Activated T-helper 1 cell treated with anti-CD3 and anti-CD28 coated beads, Interleukin-12 subunit alpha, Interleukin-12 subunit beta, Interleukin-2, Interleukin-4 antibody, amounts not matched to agents 30 ng/mL and 10 ng/mL and 1 ng/mL, durations not matched to agents 14 hours and 24 hours and 36 hours (primary cell): Measurements from ENCODE around the gene SRRM5. TPM values are rescaled to one million over a fixed set of nuclear protein-coding genes. Genes with fewer than 3 reads are reported as not detected.

Experiments
- DNase-seq: peaks from one replicate; pipeline ENCODE4 v3.0.0; 2021; ENCODE audit warnings: low spot score
- H3K27ac Mint-ChIP-seq: one replicate; pipeline ENCODE4 v1.8.0; 2021; ENCODE audit warnings: mild to moderate bottlenecking, mixed read lengths
- H3K27me3 Mint-ChIP-seq: one replicate; pipeline ENCODE4 v1.8.0; 2022; ENCODE audit warnings: mild to moderate bottlenecking, moderate library complexity, mixed read lengths; ENCODE audit not compliant: insufficient read depth
- H3K36me3 Mint-ChIP-seq: one replicate; pipeline ENCODE4 v1.8.0; 2021; ENCODE audit warnings: low read depth, mixed read lengths
- H3K4me1 Mint-ChIP-seq: one replicate; pipeline ENCODE4 v1.8.0; 2021; ENCODE audit warnings: low read depth, mixed read lengths
- H3K4me3 Mint-ChIP-seq: one replicate; pipeline ENCODE4 v1.8.0; 2021; ENCODE audit warnings: mild to moderate bottlenecking, moderate library complexity, mixed read lengths
- H3K9me3 Mint-ChIP-seq: one replicate; pipeline ENCODE4 v1.8.0; 2021; ENCODE audit warnings: mixed read lengths
- intact Hi-C: fragments of 100-400 bp; cut with micrococcal nuclease; formaldehyde crosslinking; loops from one replicate; pipeline ENCODE4 v1.15.1; 2024
- total RNA-seq: library from RNA; stranded (reverse); gene quantifications from 2 replicates; pipeline ENCODE4 v1.2.3, GENCODE V29; 2022

SRRM5 gene
- total RNA-seq, 1 donor from 2014 or later: 0.13 TPM

- intact Hi-C loops: no loop called here
- Mint-ChIP-seq H3K27ac (no peak overlapping the region), H3K27me3 (no peaks in the 10 kb centered on the region), H3K4me1 (peaks cover 3% of the 10 kb centered on the region), H3K9me3 (no peaks in the 10 kb centered on the region), H3K4me3 (no peak overlapping the region), H3K36me3 (no peaks in the 10 kb centered on the region)
- no peak for DNase-seq
Observed at GRCh38 chr19:43609872-43610271, 2.0 kb upstream of the SRRM5 start.

GRCh38 chr19:43610493-43610892 lies 1.4 kb upstream of the SRRM5 start:
- Mint-ChIP-seq H3K9me3 (no peaks in the 10 kb centered on the region), H3K27me3 (no peaks in the 10 kb centered on the region), H3K36me3 (no peaks in the 10 kb centered on the region), H3K4me3 (no peak overlapping the region), H3K4me1 (peaks cover 3% of the 10 kb centered on the region), H3K27ac (no peak overlapping the region)
- no peak for DNase-seq
- intact Hi-C loops: no loop called here

- Mint-ChIP-seq H3K4me3 (no peak overlapping the region), H3K9me3 (no peaks in the 10 kb centered on the region), H3K27ac (peak overlapping the region; percentile 18), H3K4me1 (peaks cover 3% of the 10 kb centered on the region), H3K36me3 (no peaks in the 10 kb centered on the region), H3K27me3 (no peaks in the 10 kb centered on the region)
- intact Hi-C loops: no loop called here
- no peak for DNase-seq
Observed at GRCh38 chr19:43612374-43612773, 486 bp downstream of the SRRM5 start.

GRCh38 chr19:43616306-43616705 lies 4.4 kb downstream of the SRRM5 start:
- Mint-ChIP-seq H3K27me3 (no peaks in the 10 kb centered on the region), H3K4me3 (no peak overlapping the region), H3K36me3 (no peaks in the 10 kb centered on the region), H3K4me1 (peaks cover 12% of the 10 kb centered on the region), H3K27ac (no peak overlapping the region), H3K9me3 (no peaks in the 10 kb centered on the region)
- intact Hi-C loops: no loop called here
- DNase-seq: no peak

- intact Hi-C loops: no loop called here
- no peak for DNase-seq
- no peaks in the 10 kb centered on the region for H3K9me3 Mint-ChIP-seq
- H3K4me1 Mint-ChIP-seq: peaks cover 17% of the 10 kb centered on the region
- no peak overlapping the region for H3K27ac Mint-ChIP-seq
- no peaks in the 10 kb centered on the region for H3K36me3 Mint-ChIP-seq
- H3K27me3 Mint-ChIP-seq: no peaks in the 10 kb centered on the region
- H3K4me3 Mint-ChIP-seq: peak overlapping the region; percentile 5
Observed at GRCh38 chr19:43616954-43617353, 5.1 kb downstream of the SRRM5 start.

- Mint-ChIP-seq H3K9me3 (no peaks in the 10 kb centered on the region), H3K4me1 (peaks cover 18% of the 10 kb centered on the region), H3K27ac (peak overlapping the region; percentile 94), H3K36me3 (no peaks in the 10 kb centered on the region), H3K4me3 (peak overlapping the region; percentile 98), H3K27me3 (no peaks in the 10 kb centered on the region)
- no peak for DNase-seq
- intact Hi-C loops: loop anchor here (1.0 kb wide), 9 partner anchors 23 to 165 kb away; partner anchors contain the start of genes IRGQ, PHLDB3, PINLYP and SMG9
Observed at GRCh38 chr19:43618921-43619261, 7.0 kb downstream of the SRRM5 start.

- DNase-seq: peak; percentile 86
- Mint-ChIP-seq H3K9me3 (no peaks in the 10 kb centered on the region), H3K27ac (peak within 1 kb of the TSS; percentile 99), H3K4me1 (peaks cover 23% of the 10 kb centered on the region), H3K36me3 (no peaks in the 10 kb centered on the region), H3K27me3 (no peaks in the 10 kb centered on the region), H3K4me3 (peak within 1 kb of the TSS; percentile 98)
- intact Hi-C loops: loop anchor here (1.0 kb wide), 10 partner anchors 21 to 165 kb away; partner anchors contain the start of genes IRGQ, PHLDB3, PINLYP and SMG9
Observed at GRCh38 chr19:43619262-43620060, 7.6 kb downstream of the SRRM5 start, which contains the start of gene ZNF428. TSS of gene ZNF428 (minus strand) at chr19:43619629. CDS start at chr19:43614304, 5,325 bp downstream.

- Mint-ChIP-seq H3K4me3 (peak overlapping the region; percentile 98), H3K9me3 (no peaks in the 10 kb centered on the region), H3K36me3 (no peaks in the 10 kb centered on the region), H3K27me3 (no peaks in the 10 kb centered on the region), H3K4me1 (peaks cover 31% of the 10 kb centered on the region), H3K27ac (peak overlapping the region; percentile 99)
- intact Hi-C loops: loop anchor here (1.0 kb wide), 1 partner anchor 20 kb away; no protein-coding TSS in a partner anchor
- DNase-seq: peak; percentile 78
Observed at GRCh38 chr19:43620061-43621001, 8.4 kb downstream of the SRRM5 start.

- no peaks in the 10 kb centered on the region for H3K36me3 Mint-ChIP-seq
- H3K9me3 Mint-ChIP-seq: no peaks in the 10 kb centered on the region
- H3K4me3 Mint-ChIP-seq: no peak overlapping the region
- peaks cover 31% of the 10 kb centered on the region for H3K4me1 Mint-ChIP-seq
- H3K27me3 Mint-ChIP-seq: peaks cover 3% of the 10 kb centered on the region
- intact Hi-C loops: no loop called here
- DNase-seq: no peak
- no peak overlapping the region for H3K27ac Mint-ChIP-seq
Observed at GRCh38 chr19:43622070-43622469, 10.2 kb downstream of the SRRM5 start.

- no peak overlapping the region for H3K27ac Mint-ChIP-seq
- peaks cover 3% of the 10 kb centered on the region for H3K27me3 Mint-ChIP-seq
- intact Hi-C loops: no loop called here
- H3K9me3 Mint-ChIP-seq: no peaks in the 10 kb centered on the region
- H3K4me3 Mint-ChIP-seq: no peak overlapping the region
- H3K4me1 Mint-ChIP-seq: peaks cover 31% of the 10 kb centered on the region
- H3K36me3 Mint-ChIP-seq: no peaks in the 10 kb centered on the region
- no peak for DNase-seq
Observed at GRCh38 chr19:43622956-43623355, 11.1 kb downstream of the SRRM5 start.

GRCh38 chr19:43623889-43624670 lies 12.2 kb downstream of the SRRM5 start:
- peaks cover 31% of the 10 kb centered on the region for H3K4me1 Mint-ChIP-seq
- H3K9me3 Mint-ChIP-seq: no peaks in the 10 kb centered on the region
- intact Hi-C loops: no loop called here
- DNase-seq: no peak
- H3K4me3 Mint-ChIP-seq: no peak overlapping the region
- H3K36me3 Mint-ChIP-seq: no peaks in the 10 kb centered on the region
- no peak overlapping the region for H3K27ac Mint-ChIP-seq
- peaks cover 6% of the 10 kb centered on the region for H3K27me3 Mint-ChIP-seq

GRCh38 chr19:43624933-43625332 lies 13.0 kb downstream of the SRRM5 start:
- H3K36me3 Mint-ChIP-seq: no peaks in the 10 kb centered on the region
- no peaks in the 10 kb centered on the region for H3K9me3 Mint-ChIP-seq
- intact Hi-C loops: no loop called here
- H3K4me3 Mint-ChIP-seq: no peak overlapping the region
- H3K27me3 Mint-ChIP-seq: peaks cover 7% of the 10 kb centered on the region
- no peak overlapping the region for H3K27ac Mint-ChIP-seq
- H3K4me1 Mint-ChIP-seq: peaks cover 29% of the 10 kb centered on the region
- peak; percentile 80 for DNase-seq
